DMS79 treated with DMSO at 0.1 percent for 48 hours (cell line): ENCODE measurements around the gene E4F1.
"Not testable (repeated sequence)": the region's sequence is repeated elsewhere in the genome, so short reads cannot be mapped to it uniquely, and the experiment has no call there.

Source experiments
- DNase-seq: peaks from one replicate; lab custom pipeline; 2025; lab: John Stamatoyannopoulos, UW

The E4F1 gene

GRCh38 chr16:2230376-2230775 lies 7.0 kb downstream of the E4F1 start:
- no peak for DNase-seq

GRCh38 chr16:2231016-2231931 lies 7.9 kb downstream of the E4F1 start:
- peak; percentile 84 for DNase-seq

GRCh38 chr16:2232094-2232990 lies 9.0 kb downstream of the E4F1 start:
- DNase-seq, result no peak

- DNase-seq, result no peak
Measured at GRCh38 chr16:2233046-2233775, 9.8 kb downstream of the E4F1 start.

GRCh38 chr16:2233872-2234812 lies 10.8 kb downstream of the E4F1 start:
- DNase-seq, result peak; percentile 74

GRCh38 chr16:2234813-2235170 lies 11.4 kb downstream of the E4F1 start:
- DNase-seq, result no peak

- no peak for DNase-seq
Measured at GRCh38 chr16:2235234-2235651, 11.9 kb downstream of the E4F1 start.

- DNase-seq, result no peak
Measured at GRCh38 chr16:2235695-2236336, 12.4 kb downstream of the E4F1 start.

- DNase-seq, result no peak
Measured at GRCh38 chr16:2236337-2237101, 13.1 kb downstream of the E4F1 start, which contains the start of gene DNASE1L2. Gene DNASE1L2, plus strand, starts transcription at chr16:2236444. Its CDS starts 373 bp downstream, at chr16:2236817.

- DNase-seq, result no peak
Measured at GRCh38 chr16:2237102-2237482, 13.7 kb downstream of the E4F1 start.

- DNase-seq, result no peak
Measured at GRCh38 chr16:2237493-2238149, 14.2 kb downstream of the E4F1 start.

GRCh38 chr16:2238150-2238837 lies 14.9 kb downstream of the E4F1 start:
- no peak for DNase-seq

- DNase-seq, result no peak
Measured at GRCh38 chr16:2238838-2239675, 15.7 kb downstream of the E4F1 start.

- DNase-seq, result not testable (repeated sequence)
Measured at GRCh38 chr16:2240331-2240730, 16.9 kb downstream of the E4F1 start.

- no peak for DNase-seq
Measured at GRCh38 chr16:2242598-2242997, 19.2 kb downstream of the E4F1 start.

- no peak for DNase-seq
Measured at GRCh38 chr16:2243031-2243528, 19.7 kb downstream of the E4F1 start.

- DNase-seq, result no peak
Measured at GRCh38 chr16:2243781-2244180, 20.4 kb downstream of the E4F1 start.
